ENCODE results near the gene FBLN5.

Gene FBLN5

GRCh38 chr14:91866511-91867295, 80.8 kb downstream of the FBLN5 start:
- Histone ChIP-seq H3K27me3 (no peaks in the 10 kb centered on the region), H3K9me3 (no peaks in the 10 kb centered on the region), H3K4me1 (ENCODE audit: control insufficient read depth in 1 of 2, insufficient read depth in 1 of 2, low read depth in 1 of 2, low read length in 1 of 2) (no peaks in the 10 kb centered on the region), H3K36me3 (no peaks in the 10 kb centered on the region), H3K4me3 (ENCODE audit: low read depth in 1 of 2, low read length in 1 of 2) (no peak overlapping the region), H3K27ac (no peak overlapping the region)
- no peak for TF ChIP-seq CTCF (IDR thresholded peaks at IDR 0.05)

GRCh38 chr14:91866061-91866460, 81.4 kb downstream of the FBLN5 start:
- Histone ChIP-seq H3K36me3 (no peaks in the 10 kb centered on the region), H3K9me3 (no peaks in the 10 kb centered on the region), H3K4me1 (ENCODE audit: control insufficient read depth in 1 of 2, insufficient read depth in 1 of 2, low read depth in 1 of 2, low read length in 1 of 2) (no peaks in the 10 kb centered on the region), H3K27ac (no peak overlapping the region), H3K4me3 (ENCODE audit: low read depth in 1 of 2, low read length in 1 of 2) (no peak overlapping the region), H3K27me3 (no peaks in the 10 kb centered on the region)
- no peak for TF ChIP-seq CTCF (IDR thresholded peaks at IDR 0.05)

GRCh38 chr14:91862417-91862816, 85.1 kb downstream of the FBLN5 start:
- no peaks in the 10 kb centered on the region for H3K4me1 ChIP-seq (ENCODE audit: control insufficient read depth in 1 of 2, insufficient read depth in 1 of 2, low read depth in 1 of 2, low read length in 1 of 2)
- peaks cover 8% of the 10 kb centered on the region for H3K27me3 ChIP-seq
- H3K9me3 ChIP-seq, result no peaks in the 10 kb centered on the region
- TF ChIP-seq CTCF (IDR thresholded peaks at IDR 0.05), result no peak
- H3K27ac ChIP-seq, result no peak overlapping the region
- no peaks in the 10 kb centered on the region for H3K36me3 ChIP-seq
- no peak overlapping the region for H3K4me3 ChIP-seq (ENCODE audit: low read depth in 1 of 2, low read length in 1 of 2)

GRCh38 chr14:91861091-91861490, 86.4 kb downstream of the FBLN5 start:
- no peaks in the 10 kb centered on the region for H3K4me1 ChIP-seq (ENCODE audit: control insufficient read depth in 1 of 2, insufficient read depth in 1 of 2, low read depth in 1 of 2, low read length in 1 of 2)
- no peak for TF ChIP-seq CTCF (IDR thresholded peaks at IDR 0.05)
- no peaks in the 10 kb centered on the region for H3K36me3 ChIP-seq
- peaks cover 8% of the 10 kb centered on the region for H3K27me3 ChIP-seq
- H3K27ac ChIP-seq, result no peak overlapping the region
- H3K9me3 ChIP-seq, result no peaks in the 10 kb centered on the region
- H3K4me3 ChIP-seq (ENCODE audit: low read depth in 1 of 2, low read length in 1 of 2), result no peak overlapping the region

- Histone ChIP-seq H3K27me3 (peaks cover 8% of the 10 kb centered on the region), H3K4me1 (ENCODE audit: control insufficient read depth in 1 of 2, insufficient read depth in 1 of 2, low read depth in 1 of 2, low read length in 1 of 2) (no peaks in the 10 kb centered on the region), H3K36me3 (no peaks in the 10 kb centered on the region), H3K27ac (no peak overlapping the region), H3K4me3 (ENCODE audit: low read depth in 1 of 2, low read length in 1 of 2) (no peak overlapping the region), H3K9me3 (no peaks in the 10 kb centered on the region)
- TF ChIP-seq CTCF (IDR thresholded peaks at IDR 0.05), result no peak
These were observed 87.3 kb downstream of the FBLN5 start for GRCh38 chr14:91860238-91860637.

Data from neutrophil (primary cell).